Stimulated activated CD4-positive, alpha-beta T cell treated with anti-CD3 and anti-CD28 coated beads, Interleukin-15, amount 100 ng/mL, for 1 hour (primary cell): ENCODE data around the gene ZIC1.

Source experiments
- DNase-seq, 2 donors: peaks; one replicate each; pipeline ENCODE4 v3.0.0-alpha.2; 2020; ENCODE audit warnings: low read depth in 1 of 2, low spot score in 1 of 2

Gene ZIC1

GRCh38 chr3:147422196-147422595 is 13.0 kb downstream of the ZIC1 start:
- DNase-seq, result no peak

- DNase-seq, result no peak
Observed at GRCh38 chr3:147422601-147423536, 13.7 kb downstream of the ZIC1 start.

GRCh38 chr3:147423537-147423797 is 14.3 kb downstream of the ZIC1 start:
- DNase-seq, result no peak

GRCh38 chr3:147423798-147424580 is 14.8 kb downstream of the ZIC1 start:
- no peak for DNase-seq

- DNase-seq, result no peak
Observed at GRCh38 chr3:147424581-147425387, 15.6 kb downstream of the ZIC1 start.

- no peak for DNase-seq
Observed at GRCh38 chr3:147425388-147425850, 16.3 kb downstream of the ZIC1 start.

GRCh38 chr3:147426931-147427330 is 17.8 kb downstream of the ZIC1 start:
- DNase-seq, result no peak

- DNase-seq, result no peak
Observed at GRCh38 chr3:147427746-147428145, 18.6 kb downstream of the ZIC1 start.

- DNase-seq, result no peak
Observed at GRCh38 chr3:147428326-147428725, 19.2 kb downstream of the ZIC1 start.

GRCh38 chr3:147428754-147429153 is 19.6 kb downstream of the ZIC1 start:
- DNase-seq, result no peak

GRCh38 chr3:147431751-147432150 is 22.6 kb downstream of the ZIC1 start:
- DNase-seq, result no peak

GRCh38 chr3:147447224-147447623 is 38.1 kb downstream of the ZIC1 start:
- no peak for DNase-seq

GRCh38 chr3:147449669-147450068 is 40.5 kb downstream of the ZIC1 start:
- no peak for DNase-seq

- no peak for DNase-seq
Observed at GRCh38 chr3:147458995-147459704, 50.0 kb downstream of the ZIC1 start.

GRCh38 chr3:147462856-147463255 is 53.7 kb downstream of the ZIC1 start:
- no peak for DNase-seq
